GM12874 (cell line): ENCODE measurements around the gene AURKB.

ENCODE experiments used
- CTCF ChIP-seq: IDR thresholded peaks from 2 replicates; pipeline ENCODE4 v1.5.1; 2011; ENCODE audit warnings: low read depth, mild to moderate bottlenecking, control low read depth, low read length, moderate library complexity; ENCODE audit not compliant: insufficient read depth

The AURKB gene

GRCh38 chr17:8164815-8165131, 45.6 kb downstream of the AURKB start:
- TF ChIP-seq CTCF, result no peak

- TF ChIP-seq CTCF, result no peak
Measured at GRCh38 chr17:8163978-8164814, 46.2 kb downstream of the AURKB start.

GRCh38 chr17:8162997-8163977, 47.1 kb downstream of the AURKB start:
- TF ChIP-seq CTCF, result no peak

- no peak for TF ChIP-seq CTCF
Measured at GRCh38 chr17:8162233-8162996, 48.0 kb downstream of the AURKB start, which contains the start of gene VAMP2. VAMP2 (minus strand) TSS chr17:8162948; CDS start chr17:8162879, 69 bp downstream.

- TF ChIP-seq CTCF, result no peak
Measured at GRCh38 chr17:8161289-8162232, 48.8 kb downstream of the AURKB start.

- TF ChIP-seq CTCF, result no peak
Measured at GRCh38 chr17:8160741-8161221, 49.6 kb downstream of the AURKB start.
